Fibroblast of skin of scalp (primary cell): Measurements from ENCODE around the gene MMP17.

Source experiments
- DNase-seq: peaks from one replicate; pipeline ENCODE4 v3.0.0-alpha.2; 2013

The MMP17 gene

GRCh38 chr12:131850856-131851559 is 22.8 kb downstream of the MMP17 start:
- no peak for DNase-seq

- DNase-seq: no peak
Observed at GRCh38 chr12:131851741-131852550, 23.8 kb downstream of the MMP17 start.

GRCh38 chr12:131852551-131853299 is 24.5 kb downstream of the MMP17 start:
- DNase-seq: peak; percentile 54

GRCh38 chr12:131853832-131854797 is 25.9 kb downstream of the MMP17 start:
- DNase-seq: no peak

GRCh38 chr12:131854861-131855476 is 26.8 kb downstream of the MMP17 start:
- no peak for DNase-seq

- DNase-seq: no peak
Observed at GRCh38 chr12:131855521-131856142, 27.4 kb downstream of the MMP17 start.

GRCh38 chr12:131856366-131857097 is 28.3 kb downstream of the MMP17 start:
- DNase-seq: no peak

GRCh38 chr12:131857908-131858850 is 30.0 kb downstream of the MMP17 start:
- DNase-seq: no peak

- DNase-seq: peak; percentile 78
Observed at GRCh38 chr12:131860472-131861260, 32.5 kb downstream of the MMP17 start.

GRCh38 chr12:131861261-131862083 is 33.3 kb downstream of the MMP17 start:
- no peak for DNase-seq

GRCh38 chr12:131862084-131862441 is 33.9 kb downstream of the MMP17 start:
- no peak for DNase-seq

GRCh38 chr12:131862600-131862993 is 34.4 kb downstream of the MMP17 start:
- DNase-seq: no peak

GRCh38 chr12:131862994-131863710 is 35.0 kb downstream of the MMP17 start:
- peak; percentile 36 for DNase-seq

- DNase-seq: no peak
Observed at GRCh38 chr12:131863711-131864396, 35.7 kb downstream of the MMP17 start.

- no peak for DNase-seq
Observed at GRCh38 chr12:131864469-131864868, 36.3 kb downstream of the MMP17 start.
